GM12878 (cell line): Measurements from ENCODE around the gene POU6F2. TPM values are rescaled to one million over a fixed set of nuclear protein-coding genes. Genes with fewer than 3 reads are reported as not detected.

Experiments
- ATAC-seq: fragments of 200-7000 bp; cut with Tn5 transposase; 3 replicates; pipeline ENCODE4 v1.9.1; 2020; ENCODE audit warnings: mild to moderate bottlenecking, moderate library complexity
- BruUV-seq: library from RNA; stranded (reverse); fragments of 400-500 nt; replicated peaks from 2 replicates; lab custom pipeline; 2021; lab: Mats Ljungman, UMichigan
- CTCF ChIA-PET: fragments of 300-600 bp; sonication (Branson Sonifier 250); formaldehyde crosslinking; extraction: SDS; loops from one replicate; lab custom pipeline; 2021; ENCODE audit warnings: inconsistent platforms; lab: Yijun Ruan, JAX
- POLR2A ChIA-PET: fragments of 350-600 bp; formaldehyde crosslinking; extraction: SDS; loops from one replicate; lab custom pipeline; 2021; ENCODE audit warnings: inconsistent platforms; lab: Charles Lee
- RAD21 ChIA-PET: fragments of 300-600 bp; sonication (Branson Sonifier 250); formaldehyde crosslinking; loops from one replicate; lab custom pipeline; 2023; ENCODE audit warnings: antibody characterized with exemption; ENCODE audit not compliant: unreplicated experiment; lab: Charles Lee
- SMC1A ChIA-PET: fragments of 300-600 bp; sonication (Branson Sonifier 250); formaldehyde crosslinking; loops from one replicate; lab custom pipeline; 2023; ENCODE audit not compliant: unreplicated experiment, uncharacterized antibody; lab: Charles Lee
- DNase-seq: peaks from one replicate; pipeline ENCODE4 v3.0.0-alpha.2; 2011; ENCODE audit warnings: low read depth, low spot score
- FAIRE-seq: peaks from 3 replicates; lab custom pipeline; 2011; peaks lifted over from hg19 to GRCh38; lab: Jason Lieb, UNC
- H2AFZ ChIP-seq: 2 replicates; pipeline ENCODE4 v1.6.0; 2011; ENCODE audit warnings: low read depth, low read length, control low read depth; ENCODE audit not compliant: control insufficient read depth
- H3K27ac ChIP-seq: 2 replicates; pipeline ENCODE4 v1.5.1; 2011; ENCODE audit warnings: control low read depth; ENCODE audit not compliant: control insufficient read depth, insufficient read depth
- H3K27me3 ChIP-seq, 2 experiments: replicated peaks in 1 of 2; 2 replicates each; pipeline versions ENCODE4 v1.6.0 to v1.6.1; 2011; ENCODE audit warnings: low read length in 1 of 2; ENCODE audit not compliant: control insufficient read depth in 2 of 2, insufficient read depth in 2 of 2
- H3K36me3 ChIP-seq, 2 experiments: 2 replicates each; pipeline ENCODE4 v1.5.1; 2011; ENCODE audit warnings: low read length in 1 of 2; ENCODE audit not compliant: control insufficient read depth in 2 of 2, insufficient read depth in 2 of 2
- H3K4me1 ChIP-seq: 2 replicates; pipeline ENCODE4 v1.6.1; 2011; ENCODE audit warnings: mild to moderate bottlenecking, low read length, moderate library complexity, mixed read lengths; ENCODE audit not compliant: control insufficient read depth, insufficient read depth
- H3K4me2 ChIP-seq: 2 replicates; pipeline ENCODE4 v1.6.0; 2011; ENCODE audit warnings: control low read depth; ENCODE audit not compliant: control insufficient read depth, insufficient read depth
- H3K4me3 ChIP-seq: fragments of 200-600 bp; sonication (generic); 2 replicates; pipeline ENCODE4 v1.5.1; 2016
- H3K79me2 ChIP-seq: 2 replicates; pipeline ENCODE4 v1.6.0; 2011; ENCODE audit warnings: low read length; ENCODE audit not compliant: control insufficient read depth, insufficient read depth
- H3K9ac ChIP-seq: 2 replicates; pipeline ENCODE4 v1.8.0; 2011; ENCODE audit warnings: low read length, control low read depth, mixed read lengths; ENCODE audit not compliant: control insufficient read depth, insufficient read depth
- H3K9me3 ChIP-seq: replicated peaks from 3 replicates; pipeline ENCODE4 v1.5.1; 2011; ENCODE audit warnings: mild to moderate bottlenecking, low read length; ENCODE audit not compliant: control insufficient read depth, insufficient read depth
- H4K20me1 ChIP-seq: 2 replicates; pipeline ENCODE4 v1.6.0; 2011; ENCODE audit not compliant: control insufficient read depth, insufficient read depth
- FOS ChIP-seq: IDR thresholded peaks from 3 replicates; pipeline ENCODE4 v1.6.1; 2011; ENCODE audit warnings: borderline replicate concordance; ENCODE audit not compliant: insufficient read length; ENCODE audit errors: extremely low read depth
- KLF5 ChIP-seq: fragments of 450-650 bp; IDR thresholded peaks from 2 replicates; pipeline ENCODE4 v1.6.1; 2014; ENCODE audit warnings: mild to moderate bottlenecking; ENCODE audit not compliant: partially characterized antibody
- SREBF2 ChIP-seq: IDR thresholded peaks from 2 replicates; pipeline ENCODE4 v1.6.1; 2012; ENCODE audit warnings: mild to moderate bottlenecking, low read length
- STAT1 ChIP-seq: fragments of 450-650 bp; conservative IDR thresholded peaks from 2 replicates; pipeline ENCODE4 v1.6.1; 2014; ENCODE audit warnings: antibody characterized with exemption, mild to moderate bottlenecking
- TARDBP ChIP-seq: IDR thresholded peaks from 2 replicates; pipeline ENCODE4 v1.6.1; 2016; ENCODE audit warnings: borderline replicate concordance
- TCF12 ChIP-seq: IDR thresholded peaks from 2 replicates; pipeline ENCODE4 v1.6.1; 2011; ENCODE audit warnings: low read depth, mild to moderate bottlenecking, low read length
- WGBS: methylation state at CpG from one replicate; pipeline ENCODE4 v1.1.6; 2016; ENCODE audit warnings: low lambda C conversion rate; ENCODE audit not compliant: insufficient replicate concordance, insufficient coverage; ENCODE audit errors: missing lambda C conversion rate; 5-methylcytosine and 5-hydroxymethylcytosine counted together
- in situ Hi-C: fragments of 300-500 bp; cut with MboI; formaldehyde crosslinking; loops from 9 replicates; pipeline ENCODE4 v1.14.3; 2018; ENCODE audit warnings: mixed read lengths
- intact Hi-C: fragments of 100-400 bp; cut with micrococcal nuclease; formaldehyde crosslinking; loops from one replicate; pipeline ENCODE4 v1.14.2; 2022; ENCODE audit not compliant: unreplicated experiment
- polyA plus RNA-seq, 11 experiments: library from polyadenylated mRNA; depleted of rRNA in 4 of 11; unstranded in 6 of 11; stranded (reverse) in 5 of 11; fragments of >200 nt; fragmentation: Nextera tagmentation in 4 of 11; fragmentation: Illumina TruSeq in 1 of 11; extraction: Ambion mirVana in 4 of 11; extraction: Trizol in 1 of 11; gene quantifications; 1 replicate in 1 of 11; 2 replicates in 10 of 11; pipeline versions ENCODE4 v1.2.1 to v1.2.3, GENCODE V29; 2011 to 2016; ENCODE audit warnings: inconsistent platforms in 2 of 11, missing spikeins in 2 of 11, low read depth in 1 of 11
- total RNA-seq, 4 experiments: library from RNA; depleted of rRNA in 3 of 4; stranded (reverse); fragments of >200 nt in 3 of 4; fragmentation: Illumina TruSeq in 1 of 4; extraction: Trizol in 1 of 4; gene quantifications; 2 replicates each; pipeline versions ENCODE4 v1.2.1 to v1.2.3, GENCODE V29; 2013 to 2021
- TF ChIP-seq, protein P1 (sequence below): IDR thresholded peaks from 2 replicates; pipeline ENCODE4 v1.6.1; 2011; ENCODE audit warnings: borderline replicate concordance, low read depth, mild to moderate bottlenecking, moderate library complexity, mixed read lengths, low read length; ENCODE audit not compliant: insufficient read depth; ENCODE audit errors: extremely low read length
- TF ChIP-seq, protein P2 (sequence below): fragments of 450-650 bp; IDR thresholded peaks from 2 replicates; pipeline ENCODE4 v1.6.1; 2017; ENCODE audit warnings: mild to moderate bottlenecking
- TF ChIP-seq, protein P3 (sequence below): fragments of 450-650 bp; IDR thresholded peaks from 2 replicates; pipeline ENCODE4 v1.6.1; 2018; ENCODE audit warnings: borderline replicate concordance, mild to moderate bottlenecking; ENCODE audit not compliant: partially characterized antibody
- TF ChIP-seq, protein P4 (sequence below): fragments of 150-350 bp; IDR thresholded peaks from 2 replicates; pipeline ENCODE4 v1.6.1; 2016; ENCODE audit warnings: low read depth, low read length
- TF ChIP-seq, protein P5 (sequence below): fragments of 450-650 bp; IDR thresholded peaks from 2 replicates; pipeline ENCODE4 v1.6.1; 2018; ENCODE audit warnings: mild to moderate bottlenecking, low read depth, moderate library complexity; ENCODE audit not compliant: partially characterized antibody

POU6F2 gene
- total and polyA plus RNA-seq, 10 of the 15 experiments (the other 5 are each of a cell fraction or from before 2014, with no cell fraction given), result 0.10 TPM; not detected in 9

DNA sequence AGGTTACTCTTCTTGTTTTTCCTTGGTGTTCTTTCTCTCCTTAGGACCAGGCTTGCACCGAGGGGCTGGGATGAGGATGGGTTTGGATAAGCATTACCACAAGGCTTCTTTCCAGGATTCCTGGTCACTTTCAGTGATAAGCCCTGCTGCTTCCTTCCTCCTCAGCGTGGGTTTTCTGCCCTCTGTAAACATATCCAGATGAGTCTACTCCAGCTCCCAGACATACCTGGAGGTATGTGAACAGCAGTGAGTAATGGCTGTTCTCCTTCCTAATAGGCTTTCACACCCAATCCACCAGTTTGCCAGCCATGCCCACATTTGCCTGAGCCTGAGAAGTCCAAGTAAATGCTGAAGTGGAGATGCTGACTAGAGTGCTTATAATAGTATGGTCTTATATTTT is 358.7 kb downstream of the POU6F2 start:
- Histone ChIP-seq H3K36me3 (no peaks in the 10 kb centered on the region), H4K20me1 (no peaks in the 10 kb centered on the region), H3K9me3 (no peaks in the 10 kb centered on the region), H3K27ac (no peak overlapping the region), H3K4me2 (no peak overlapping the region), H3K27me3 (no peaks in the 10 kb centered on the region; a peak in 1 of 4 replicates), H3K79me2 (no peaks in the 10 kb centered on the region), H3K9ac (no peak overlapping the region), H3K4me1 (no peaks in the 10 kb centered on the region), H3K4me3 (no peak overlapping the region), H2AFZ (no peak overlapping the region)
- ChIA-PET POLR2A (no interaction called here), RAD21 (interaction anchor here (1.2 kb wide), 1 partner anchor 30 kb away, joined by 3 read pairs; no protein-coding TSS in a partner anchor), SMC1A (no interaction called here), CTCF (no interaction called here)
- WGBS, result 17% methylated on average over 2 of the region's 2 CpGs
- ATAC-seq (no peak), DNase-seq (no peak), FAIRE-seq (no peak)
- in situ Hi-C loops (no loop called here), intact Hi-C loops (no loop called here)
- no TSS peak for BruUV-seq
- TF ChIP-seq TARDBP (no peak), FOS (no peak), STAT1 (no peak), KLF5 (no peak), TCF12 (no peak), SREBF2 (no peak)
- TF ChIP-seq, protein P1, sequence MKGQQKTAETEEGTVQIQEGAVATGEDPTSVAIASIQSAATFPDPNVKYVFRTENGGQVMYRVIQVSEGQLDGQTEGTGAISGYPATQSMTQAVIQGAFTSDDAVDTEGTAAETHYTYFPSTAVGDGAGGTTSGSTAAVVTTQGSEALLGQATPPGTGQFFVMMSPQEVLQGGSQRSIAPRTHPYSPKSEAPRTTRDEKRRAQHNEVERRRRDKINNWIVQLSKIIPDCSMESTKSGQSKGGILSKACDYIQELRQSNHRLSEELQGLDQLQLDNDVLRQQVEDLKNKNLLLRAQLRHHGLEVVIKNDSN, result no peak
- TF ChIP-seq, protein P2, sequence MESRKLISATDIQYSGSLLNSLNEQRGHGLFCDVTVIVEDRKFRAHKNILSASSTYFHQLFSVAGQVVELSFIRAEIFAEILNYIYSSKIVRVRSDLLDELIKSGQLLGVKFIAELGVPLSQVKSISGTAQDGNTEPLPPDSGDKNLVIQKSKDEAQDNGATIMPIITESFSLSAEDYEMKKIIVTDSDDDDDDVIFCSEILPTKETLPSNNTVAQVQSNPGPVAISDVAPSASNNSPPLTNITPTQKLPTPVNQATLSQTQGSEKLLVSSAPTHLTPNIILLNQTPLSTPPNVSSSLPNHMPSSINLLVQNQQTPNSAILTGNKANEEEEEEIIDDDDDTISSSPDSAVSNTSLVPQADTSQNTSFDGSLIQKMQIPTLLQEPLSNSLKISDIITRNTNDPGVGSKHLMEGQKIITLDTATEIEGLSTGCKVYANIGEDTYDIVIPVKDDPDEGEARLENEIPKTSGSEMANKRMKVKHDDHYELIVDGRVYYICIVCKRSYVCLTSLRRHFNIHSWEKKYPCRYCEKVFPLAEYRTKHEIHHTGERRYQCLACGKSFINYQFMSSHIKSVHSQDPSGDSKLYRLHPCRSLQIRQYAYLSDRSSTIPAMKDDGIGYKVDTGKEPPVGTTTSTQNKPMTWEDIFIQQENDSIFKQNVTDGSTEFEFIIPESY, result no peak
- TF ChIP-seq, protein P3, sequence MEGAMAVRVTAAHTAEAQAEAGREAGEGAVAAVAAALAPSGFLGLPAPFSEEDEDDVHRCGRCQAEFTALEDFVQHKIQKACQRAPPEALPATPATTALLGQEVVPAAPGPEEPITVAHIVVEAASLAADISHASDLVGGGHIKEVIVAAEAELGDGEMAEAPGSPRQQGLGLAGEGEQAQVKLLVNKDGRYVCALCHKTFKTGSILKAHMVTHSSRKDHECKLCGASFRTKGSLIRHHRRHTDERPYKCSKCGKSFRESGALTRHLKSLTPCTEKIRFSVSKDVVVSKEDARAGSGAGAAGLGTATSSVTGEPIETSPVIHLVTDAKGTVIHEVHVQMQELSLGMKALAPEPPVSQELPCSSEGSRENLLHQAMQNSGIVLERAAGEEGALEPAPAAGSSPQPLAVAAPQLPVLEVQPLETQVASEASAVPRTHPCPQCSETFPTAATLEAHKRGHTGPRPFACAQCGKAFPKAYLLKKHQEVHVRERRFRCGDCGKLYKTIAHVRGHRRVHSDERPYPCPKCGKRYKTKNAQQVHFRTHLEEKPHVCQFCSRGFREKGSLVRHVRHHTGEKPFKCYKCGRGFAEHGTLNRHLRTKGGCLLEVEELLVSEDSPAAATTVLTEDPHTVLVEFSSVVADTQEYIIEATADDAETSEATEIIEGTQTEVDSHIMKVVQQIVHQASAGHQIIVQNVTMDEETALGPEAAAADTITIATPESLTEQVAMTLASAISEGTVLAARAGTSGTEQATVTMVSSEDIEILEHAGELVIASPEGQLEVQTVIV, result no peak
- TF ChIP-seq, protein P4, sequence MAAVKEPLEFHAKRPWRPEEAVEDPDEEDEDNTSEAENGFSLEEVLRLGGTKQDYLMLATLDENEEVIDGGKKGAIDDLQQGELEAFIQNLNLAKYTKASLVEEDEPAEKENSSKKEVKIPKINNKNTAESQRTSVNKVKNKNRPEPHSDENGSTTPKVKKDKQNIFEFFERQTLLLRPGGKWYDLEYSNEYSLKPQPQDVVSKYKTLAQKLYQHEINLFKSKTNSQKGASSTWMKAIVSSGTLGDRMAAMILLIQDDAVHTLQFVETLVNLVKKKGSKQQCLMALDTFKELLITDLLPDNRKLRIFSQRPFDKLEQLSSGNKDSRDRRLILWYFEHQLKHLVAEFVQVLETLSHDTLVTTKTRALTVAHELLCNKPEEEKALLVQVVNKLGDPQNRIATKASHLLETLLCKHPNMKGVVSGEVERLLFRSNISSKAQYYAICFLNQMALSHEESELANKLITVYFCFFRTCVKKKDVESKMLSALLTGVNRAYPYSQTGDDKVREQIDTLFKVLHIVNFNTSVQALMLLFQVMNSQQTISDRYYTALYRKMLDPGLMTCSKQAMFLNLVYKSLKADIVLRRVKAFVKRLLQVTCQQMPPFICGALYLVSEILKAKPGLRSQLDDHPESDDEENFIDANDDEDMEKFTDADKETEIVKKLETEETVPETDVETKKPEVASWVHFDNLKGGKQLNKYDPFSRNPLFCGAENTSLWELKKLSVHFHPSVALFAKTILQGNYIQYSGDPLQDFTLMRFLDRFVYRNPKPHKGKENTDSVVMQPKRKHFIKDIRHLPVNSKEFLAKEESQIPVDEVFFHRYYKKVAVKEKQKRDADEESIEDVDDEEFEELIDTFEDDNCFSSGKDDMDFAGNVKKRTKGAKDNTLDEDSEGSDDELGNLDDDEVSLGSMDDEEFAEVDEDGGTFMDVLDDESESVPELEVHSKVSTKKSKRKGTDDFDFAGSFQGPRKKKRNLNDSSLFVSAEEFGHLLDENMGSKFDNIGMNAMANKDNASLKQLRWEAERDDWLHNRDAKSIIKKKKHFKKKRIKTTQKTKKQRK, result no peak
- TF ChIP-seq, protein P5, sequence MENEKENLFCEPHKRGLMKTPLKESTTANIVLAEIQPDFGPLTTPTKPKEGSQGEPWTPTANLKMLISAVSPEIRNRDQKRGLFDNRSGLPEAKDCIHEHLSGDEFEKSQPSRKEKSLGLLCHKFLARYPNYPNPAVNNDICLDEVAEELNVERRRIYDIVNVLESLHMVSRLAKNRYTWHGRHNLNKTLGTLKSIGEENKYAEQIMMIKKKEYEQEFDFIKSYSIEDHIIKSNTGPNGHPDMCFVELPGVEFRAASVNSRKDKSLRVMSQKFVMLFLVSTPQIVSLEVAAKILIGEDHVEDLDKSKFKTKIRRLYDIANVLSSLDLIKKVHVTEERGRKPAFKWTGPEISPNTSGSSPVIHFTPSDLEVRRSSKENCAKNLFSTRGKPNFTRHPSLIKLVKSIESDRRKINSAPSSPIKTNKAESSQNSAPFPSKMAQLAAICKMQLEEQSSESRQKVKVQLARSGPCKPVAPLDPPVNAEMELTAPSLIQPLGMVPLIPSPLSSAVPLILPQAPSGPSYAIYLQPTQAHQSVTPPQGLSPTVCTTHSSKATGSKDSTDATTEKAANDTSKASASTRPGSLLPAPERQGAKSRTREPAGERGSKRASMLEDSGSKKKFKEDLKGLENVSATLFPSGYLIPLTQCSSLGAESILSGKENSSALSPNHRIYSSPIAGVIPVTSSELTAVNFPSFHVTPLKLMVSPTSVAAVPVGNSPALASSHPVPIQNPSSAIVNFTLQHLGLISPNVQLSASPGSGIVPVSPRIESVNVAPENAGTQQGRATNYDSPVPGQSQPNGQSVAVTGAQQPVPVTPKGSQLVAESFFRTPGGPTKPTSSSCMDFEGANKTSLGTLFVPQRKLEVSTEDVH, result no peak
